GM11168 (cell line): ENCODE measurements around the gene DDX39B.

ENCODE experiments used
- in situ Hi-C: fragments of 300-500 bp; cut with MboI; formaldehyde crosslinking; loops from one replicate; pipeline ENCODE4 v1.12.0; 2022; ENCODE audit warnings: low sequenced_read_pairs; ENCODE audit not compliant: unreplicated experiment

DDX39B gene

DNA sequence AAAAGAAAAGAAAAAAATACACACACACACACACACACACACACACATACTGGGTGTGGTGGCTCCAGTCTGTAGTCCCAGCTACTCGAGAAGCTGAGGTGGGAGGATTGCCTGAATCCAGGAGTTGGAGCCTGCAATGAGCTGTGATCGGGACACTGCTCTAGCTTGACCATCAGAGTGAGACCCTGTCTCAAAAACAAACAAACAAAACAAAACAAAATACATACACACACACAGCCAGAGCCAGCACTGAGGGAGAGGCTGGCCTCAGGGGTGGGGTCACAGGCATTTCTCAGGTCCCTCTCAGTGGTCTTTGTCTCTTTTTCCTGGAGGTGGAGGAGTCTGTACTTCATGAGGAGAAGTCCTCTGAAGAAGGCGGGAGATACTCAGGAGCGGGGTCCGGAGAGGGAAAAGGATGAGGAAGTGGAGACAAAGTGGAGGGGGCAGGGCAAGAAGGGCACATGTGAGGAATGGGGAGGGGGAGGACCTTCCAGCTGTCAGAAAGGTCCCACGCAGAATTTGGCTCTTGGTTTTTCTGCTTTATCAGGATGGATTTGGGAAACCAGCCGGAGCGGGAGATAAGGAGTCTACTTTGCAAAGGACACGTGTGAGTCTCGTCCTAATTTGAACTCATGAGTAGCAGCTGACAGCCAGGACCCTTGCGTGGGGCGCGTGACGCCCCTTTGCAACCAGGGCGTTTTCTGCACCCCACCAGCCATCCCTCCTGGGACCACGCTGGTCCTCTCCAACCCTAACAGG is 51.5 kb downstream of the DDX39B start:
- in situ Hi-C loops: loop anchor here (5.0 kb wide), 2 partner anchors 52 to 107 kb away; partner anchors contain the start of gene DDX39B

GRCh38 chr6:31489086-31489485 is 52.7 kb downstream of the DDX39B start:
- in situ Hi-C loops: loop anchor here (5.0 kb wide), 1 partner anchor 97 kb away; no protein-coding TSS in a partner anchor

DNA sequence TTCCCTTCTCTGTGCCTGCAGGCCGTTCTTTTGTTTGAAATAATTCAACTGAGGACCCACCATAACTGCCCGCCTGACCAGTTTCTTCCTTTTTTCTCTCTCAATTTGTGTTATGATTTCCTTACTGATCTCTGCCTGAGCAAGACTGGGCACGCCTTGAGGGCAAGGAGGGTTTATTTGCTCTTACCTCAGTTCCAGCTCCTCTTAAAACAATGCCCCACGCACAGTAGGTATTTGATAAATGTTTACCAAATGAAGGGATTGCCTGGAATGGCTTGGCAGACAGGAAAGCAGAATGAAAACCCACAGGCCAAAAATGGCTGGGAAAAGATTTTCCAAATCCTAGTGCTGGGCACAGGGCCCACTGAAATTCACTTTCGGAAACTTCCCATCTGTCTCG is 54.1 kb downstream of the DDX39B start:
- in situ Hi-C loops: loop anchor here (5.0 kb wide), 1 partner anchor 95 kb away; no protein-coding TSS in a partner anchor

GRCh38 chr6:31486065-31486837 is 55.6 kb downstream of the DDX39B start:
- in situ Hi-C loops: loop anchor here (5.0 kb wide), 1 partner anchor 94 kb away; no protein-coding TSS in a partner anchor

DNA sequence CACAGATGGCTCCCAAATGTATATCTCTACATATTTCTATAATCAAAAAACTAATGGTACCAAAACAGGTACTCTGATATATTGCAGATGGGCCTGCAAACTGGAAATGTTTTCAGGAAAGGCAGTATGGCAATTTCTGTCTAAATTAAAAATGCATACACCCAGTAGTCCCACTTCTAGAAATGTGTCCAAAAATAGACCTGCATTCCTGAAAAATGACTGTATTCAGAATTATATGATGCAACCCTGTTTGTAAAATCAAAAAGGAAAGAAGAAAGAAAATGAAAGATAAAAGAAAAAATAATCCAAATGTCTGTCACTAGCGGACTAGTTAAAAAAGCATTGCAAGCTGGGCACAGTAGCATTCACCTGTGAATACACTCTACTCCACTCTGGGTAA is 56.7 kb downstream of the DDX39B start:
- in situ Hi-C loops: loop anchor here (5.0 kb wide), 1 partner anchor 93 kb away; no protein-coding TSS in a partner anchor

GRCh38 chr6:31483392-31483791 is 58.4 kb downstream of the DDX39B start:
- in situ Hi-C loops: no loop called here

DNA sequence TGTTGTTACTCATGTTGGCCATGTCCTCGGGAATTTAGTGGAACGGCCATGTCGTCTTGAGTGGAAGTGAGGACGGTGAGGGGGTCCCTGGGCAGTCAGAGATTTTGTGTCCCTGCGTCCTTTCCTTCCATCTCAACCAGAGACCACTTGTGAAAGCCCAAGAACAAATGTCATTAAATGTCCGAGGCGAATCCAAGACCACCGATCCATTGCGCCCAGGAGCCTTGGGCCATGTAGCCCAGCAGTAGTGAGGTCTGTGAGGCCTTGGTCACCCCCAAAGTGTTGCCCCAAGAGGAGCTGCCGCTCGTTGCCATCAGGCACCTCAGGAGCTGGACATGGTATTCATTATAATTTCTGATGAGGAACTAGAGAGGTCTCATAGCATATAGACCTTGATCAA is 61.2 kb downstream of the DDX39B start:
- in situ Hi-C loops: no loop called here
